ENCODE results near the gene LYSMD4. TPM values are rescaled to one million over a fixed set of nuclear protein-coding genes. Genes with fewer than 3 reads are reported as not detected.

The LYSMD4 gene
- total and polyA plus RNA-seq, 4 donors, result 3.9 to 12.1 (median 7.2) TPM

DNA sequence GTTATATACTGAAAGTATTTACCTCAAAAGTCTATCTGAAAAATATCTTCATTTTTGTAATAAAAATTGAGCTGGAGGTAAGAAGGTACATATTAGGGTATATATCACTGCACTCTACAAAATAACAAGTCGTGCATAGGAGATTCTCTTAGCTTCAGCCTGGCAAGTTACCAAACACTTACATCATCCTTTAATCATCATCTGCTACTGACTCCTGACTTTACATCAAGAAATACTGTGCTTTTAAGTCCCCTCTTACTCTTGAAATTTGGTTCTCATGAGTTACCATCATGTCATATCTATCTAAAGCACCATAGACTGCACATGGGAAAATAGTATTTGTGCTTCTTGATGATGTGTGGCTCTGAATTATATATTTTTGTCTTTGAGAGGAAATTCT, 50.8 kb downstream of the LYSMD4 start:
- no peak overlapping the region for H3K4me3 ChIP-seq (ENCODE audit: low read depth in 1 of 3, low read length in 3 of 3)
- H3K27me3 ChIP-seq (ENCODE audit: control insufficient read depth in 4 of 4, insufficient read depth in 4 of 4, low read length in 3 of 4), result no peaks in the 10 kb centered on the region
- 35% methylated on average over 1 of the region's 1 CpG for WGBS
- no peak for DNase-seq (ENCODE audit: low spot score)
- H3K27ac ChIP-seq (ENCODE audit: low read depth in 1 of 2, low read length in 2 of 2), result no peak overlapping the region
- no peaks in the 10 kb centered on the region for H3K9me3 ChIP-seq (ENCODE audit: control insufficient read depth in 4 of 4, low read length in 3 of 4)
- peaks cover 0 to under 1% (median 0%) of the 10 kb centered on the region in 4 donors for H3K4me1 ChIP-seq (ENCODE audit: control insufficient read depth in 4 of 4, insufficient read depth in 4 of 4, low read length in 3 of 4)
- H3K36me3 ChIP-seq (ENCODE audit: control insufficient read depth in 4 of 4, insufficient read depth in 3 of 4, low read depth in 1 of 4, low read length in 3 of 4), result peaks cover 0 to 20% (median 12%) of the 10 kb centered on the region in 4 donors
- TF ChIP-seq JUND (IDR thresholded peaks at IDR 0.05), result no peak
- peak overlapping the region in 1 of 2 donors; percentile 23 for H3K9ac ChIP-seq (ENCODE audit: low read depth in 1 of 2, low read length in 2 of 2)

DNA sequence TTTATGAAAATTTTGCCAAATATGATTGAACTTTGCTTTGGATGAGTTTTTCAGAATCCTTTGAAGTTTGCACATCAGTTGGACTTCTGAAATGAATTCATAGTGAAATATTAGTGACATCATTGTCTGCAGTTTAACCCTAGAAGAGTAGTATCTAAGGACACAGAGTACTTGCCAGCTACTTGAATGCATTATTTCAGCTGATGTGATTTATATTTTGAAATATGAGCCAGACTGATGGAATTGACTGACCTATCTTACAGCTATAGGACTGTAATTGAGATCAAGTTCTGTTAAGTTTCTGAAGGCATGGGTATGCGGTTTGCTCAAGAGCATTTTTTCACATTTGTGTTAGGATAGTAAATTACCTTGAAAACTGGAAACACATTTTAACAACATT, 51.2 kb downstream of the LYSMD4 start:
- 92% methylated on average over 1 of the region's 1 CpG for whole genome bisulfite sequencing
- Histone ChIP-seq H3K9ac (ENCODE audit: low read depth in 1 of 2, low read length in 2 of 2) (no peak overlapping the region), H3K36me3 (ENCODE audit: control insufficient read depth in 4 of 4, insufficient read depth in 3 of 4, low read depth in 1 of 4, low read length in 3 of 4) (peaks cover 0 to 18% (median 11%) of the 10 kb centered on the region in 4 donors), H3K27me3 (ENCODE audit: control insufficient read depth in 4 of 4, insufficient read depth in 4 of 4, low read length in 3 of 4) (no peaks in the 10 kb centered on the region), H3K4me1 (ENCODE audit: control insufficient read depth in 4 of 4, insufficient read depth in 4 of 4, low read length in 3 of 4) (peaks cover 0 to 4% (median 0%) of the 10 kb centered on the region in 4 donors), H3K4me3 (ENCODE audit: low read depth in 1 of 3, low read length in 3 of 3) (no peak overlapping the region), H3K9me3 (ENCODE audit: control insufficient read depth in 4 of 4, low read length in 3 of 4) (no peaks in the 10 kb centered on the region), H3K27ac (ENCODE audit: low read depth in 1 of 2, low read length in 2 of 2) (no peak overlapping the region)
- no peak for DNase-seq (ENCODE audit: low spot score)
- TF ChIP-seq, protein P1, sequence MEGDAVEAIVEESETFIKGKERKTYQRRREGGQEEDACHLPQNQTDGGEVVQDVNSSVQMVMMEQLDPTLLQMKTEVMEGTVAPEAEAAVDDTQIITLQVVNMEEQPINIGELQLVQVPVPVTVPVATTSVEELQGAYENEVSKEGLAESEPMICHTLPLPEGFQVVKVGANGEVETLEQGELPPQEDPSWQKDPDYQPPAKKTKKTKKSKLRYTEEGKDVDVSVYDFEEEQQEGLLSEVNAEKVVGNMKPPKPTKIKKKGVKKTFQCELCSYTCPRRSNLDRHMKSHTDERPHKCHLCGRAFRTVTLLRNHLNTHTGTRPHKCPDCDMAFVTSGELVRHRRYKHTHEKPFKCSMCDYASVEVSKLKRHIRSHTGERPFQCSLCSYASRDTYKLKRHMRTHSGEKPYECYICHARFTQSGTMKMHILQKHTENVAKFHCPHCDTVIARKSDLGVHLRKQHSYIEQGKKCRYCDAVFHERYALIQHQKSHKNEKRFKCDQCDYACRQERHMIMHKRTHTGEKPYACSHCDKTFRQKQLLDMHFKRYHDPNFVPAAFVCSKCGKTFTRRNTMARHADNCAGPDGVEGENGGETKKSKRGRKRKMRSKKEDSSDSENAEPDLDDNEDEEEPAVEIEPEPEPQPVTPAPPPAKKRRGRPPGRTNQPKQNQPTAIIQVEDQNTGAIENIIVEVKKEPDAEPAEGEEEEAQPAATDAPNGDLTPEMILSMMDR (IDR thresholded peaks at IDR 0.05; ENCODE audit: low read depth, low read length, missing input control), result no peak
- TF ChIP-seq HNF4A (conservative IDR thresholded peaks at IDR 0.05) (no peak), RXRA (IDR thresholded peaks at IDR 0.05) (no peak), JUND (IDR thresholded peaks at IDR 0.05) (no peak), YY1 (IDR thresholded peaks at IDR 0.05) (no peak), RAD21 (IDR thresholded peaks at IDR 0.05) (no peak), HNF4G (IDR thresholded peaks at IDR 0.05) (no peak), FOXA1 (IDR thresholded peaks at IDR 0.05) (no peak), GABPA (IDR thresholded peaks at IDR 0.05 in 1 of 2, conservative IDR thresholded peaks at IDR 0.05 in 1 of 2) (no peak), EGR1 (IDR thresholded peaks at IDR 0.05; ENCODE audit: low read depth in 2 of 2) (no peak), SP1 (IDR thresholded peaks at IDR 0.05) (no peak)
- TF ChIP-seq, protein P2, sequence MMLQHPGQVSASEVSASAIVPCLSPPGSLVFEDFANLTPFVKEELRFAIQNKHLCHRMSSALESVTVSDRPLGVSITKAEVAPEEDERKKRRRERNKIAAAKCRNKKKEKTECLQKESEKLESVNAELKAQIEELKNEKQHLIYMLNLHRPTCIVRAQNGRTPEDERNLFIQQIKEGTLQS (IDR thresholded peaks at IDR 0.05), result no peak
- TF ChIP-seq, protein P3, sequence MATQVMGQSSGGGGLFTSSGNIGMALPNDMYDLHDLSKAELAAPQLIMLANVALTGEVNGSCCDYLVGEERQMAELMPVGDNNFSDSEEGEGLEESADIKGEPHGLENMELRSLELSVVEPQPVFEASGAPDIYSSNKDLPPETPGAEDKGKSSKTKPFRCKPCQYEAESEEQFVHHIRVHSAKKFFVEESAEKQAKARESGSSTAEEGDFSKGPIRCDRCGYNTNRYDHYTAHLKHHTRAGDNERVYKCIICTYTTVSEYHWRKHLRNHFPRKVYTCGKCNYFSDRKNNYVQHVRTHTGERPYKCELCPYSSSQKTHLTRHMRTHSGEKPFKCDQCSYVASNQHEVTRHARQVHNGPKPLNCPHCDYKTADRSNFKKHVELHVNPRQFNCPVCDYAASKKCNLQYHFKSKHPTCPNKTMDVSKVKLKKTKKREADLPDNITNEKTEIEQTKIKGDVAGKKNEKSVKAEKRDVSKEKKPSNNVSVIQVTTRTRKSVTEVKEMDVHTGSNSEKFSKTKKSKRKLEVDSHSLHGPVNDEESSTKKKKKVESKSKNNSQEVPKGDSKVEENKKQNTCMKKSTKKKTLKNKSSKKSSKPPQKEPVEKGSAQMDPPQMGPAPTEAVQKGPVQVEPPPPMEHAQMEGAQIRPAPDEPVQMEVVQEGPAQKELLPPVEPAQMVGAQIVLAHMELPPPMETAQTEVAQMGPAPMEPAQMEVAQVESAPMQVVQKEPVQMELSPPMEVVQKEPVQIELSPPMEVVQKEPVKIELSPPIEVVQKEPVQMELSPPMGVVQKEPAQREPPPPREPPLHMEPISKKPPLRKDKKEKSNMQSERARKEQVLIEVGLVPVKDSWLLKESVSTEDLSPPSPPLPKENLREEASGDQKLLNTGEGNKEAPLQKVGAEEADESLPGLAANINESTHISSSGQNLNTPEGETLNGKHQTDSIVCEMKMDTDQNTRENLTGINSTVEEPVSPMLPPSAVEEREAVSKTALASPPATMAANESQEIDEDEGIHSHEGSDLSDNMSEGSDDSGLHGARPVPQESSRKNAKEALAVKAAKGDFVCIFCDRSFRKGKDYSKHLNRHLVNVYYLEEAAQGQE (IDR thresholded peaks at IDR 0.05), result no peak
- TF ChIP-seq, protein P4, sequence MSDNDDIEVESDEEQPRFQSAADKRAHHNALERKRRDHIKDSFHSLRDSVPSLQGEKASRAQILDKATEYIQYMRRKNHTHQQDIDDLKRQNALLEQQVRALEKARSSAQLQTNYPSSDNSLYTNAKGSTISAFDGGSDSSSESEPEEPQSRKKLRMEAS (IDR thresholded peaks at IDR 0.05), result no peak

Measured in liver (tissue), 9 donors.